ENCODE measurements around the gene ACAT1.
"Not testable (repeated sequence)": the region's sequence is repeated elsewhere in the genome, so short reads cannot be mapped to it uniquely, and the experiment has no call there.

- TF ChIP-seq CTCF, POLR2A (IDR thresholded peaks at IDR 0.05): not testable (repeated sequence)
Measured at GRCh38 chr11:108162878-108163277, 41.5 kb downstream of the ACAT1 start.
